Activated CD4-positive, CD25-positive, alpha-beta regulatory T cell treated with anti-CD3 and anti-CD28 coated beads, Interleukin-2, amount 50 U/mL, for 16 hours (primary cell): Measurements from ENCODE around the gene CYSLTR2.

ENCODE experiments used
- DNase-seq: peaks from one replicate; pipeline ENCODE4 v3.0.0-alpha.2; 2020; ENCODE audit warnings: low read depth, low spot score

The CYSLTR2 gene

DNA sequence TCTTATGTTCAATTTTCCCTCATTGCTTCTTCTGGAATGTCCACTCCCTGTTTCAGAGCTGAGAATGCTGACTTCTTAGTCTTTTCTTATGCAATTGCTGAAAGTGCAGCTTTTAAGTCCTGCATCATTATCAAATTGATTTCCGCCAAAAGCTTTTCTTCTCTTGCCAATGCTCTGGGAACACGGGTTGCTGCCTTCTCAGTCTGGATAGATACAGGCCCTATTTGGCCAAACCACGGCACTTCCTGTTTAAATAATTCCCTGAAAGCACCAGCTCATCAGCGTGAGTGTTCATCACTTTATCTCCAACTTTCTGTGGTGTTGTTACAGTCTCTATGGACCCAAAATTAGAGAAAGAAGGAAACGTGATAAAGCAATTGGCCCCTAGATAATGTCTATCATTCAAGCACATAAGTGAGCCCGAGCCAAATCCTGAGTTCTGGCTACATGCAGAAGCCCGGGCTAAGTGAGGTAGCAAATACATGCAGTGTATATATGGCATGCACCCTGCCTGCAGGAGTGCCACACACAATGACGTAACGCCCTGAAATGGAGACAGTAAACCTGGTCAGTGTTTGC, 85.7 kb downstream of the CYSLTR2 start:
- no peak for DNase-seq

DNA sequence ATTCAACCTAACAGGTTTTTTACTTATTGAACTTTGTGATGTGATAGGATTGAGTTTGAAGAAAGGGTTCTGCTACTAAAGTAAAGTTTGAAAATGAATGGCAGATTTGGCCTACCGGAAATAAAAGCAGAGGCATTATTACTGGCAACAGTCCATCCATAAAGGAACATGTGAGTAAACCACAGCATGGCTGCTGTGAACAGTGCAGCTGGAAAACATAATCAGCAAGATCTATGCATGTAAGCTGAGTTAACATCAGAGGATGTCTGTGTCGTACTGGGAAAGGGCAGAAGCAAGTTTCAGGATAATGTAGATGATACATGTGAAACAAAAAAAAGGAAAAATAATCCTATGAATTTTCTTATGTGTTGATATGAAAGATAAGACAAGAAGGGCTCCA, 87.6 kb downstream of the CYSLTR2 start:
- no peak for DNase-seq

DNA sequence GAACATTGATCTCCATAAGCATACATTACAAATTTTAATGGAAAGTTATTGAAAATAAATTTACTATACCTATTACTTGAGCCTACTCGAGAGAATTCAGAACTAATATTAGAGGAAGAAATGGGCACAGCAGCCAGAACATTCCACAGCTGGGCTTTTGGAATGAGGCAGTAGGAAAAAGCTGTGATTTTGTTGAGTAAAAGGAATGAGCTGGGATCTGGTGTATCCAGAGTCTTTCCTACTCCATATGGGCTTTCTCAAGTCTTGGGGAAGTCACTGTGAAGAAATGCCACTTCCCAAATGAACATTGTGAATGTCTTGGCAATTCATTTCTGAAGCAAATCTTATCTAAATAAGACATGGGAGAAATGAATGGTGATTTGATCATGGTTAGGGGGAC, 93.1 kb downstream of the CYSLTR2 start:
- DNase-seq: no peak

DNA sequence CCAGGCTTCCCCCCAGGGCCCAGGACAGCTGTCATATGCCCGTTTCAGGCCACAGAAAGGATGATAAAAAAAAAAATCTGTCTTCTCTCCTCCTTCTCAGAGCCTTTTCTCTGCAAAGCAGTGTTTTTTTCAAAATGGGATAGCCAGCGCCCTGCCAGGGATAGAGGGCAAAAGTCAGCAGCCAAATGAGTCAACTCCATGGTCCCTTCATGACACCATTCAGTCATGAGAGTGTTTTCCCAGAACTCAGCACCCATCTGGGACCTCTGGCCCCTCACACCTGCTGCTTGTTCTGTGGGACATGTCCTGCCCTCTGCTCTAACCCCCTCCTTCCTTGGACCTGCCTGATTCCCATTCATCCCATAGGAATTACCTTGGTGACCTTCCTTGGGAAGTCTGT, 95.0 kb downstream of the CYSLTR2 start:
- no peak for DNase-seq

DNA sequence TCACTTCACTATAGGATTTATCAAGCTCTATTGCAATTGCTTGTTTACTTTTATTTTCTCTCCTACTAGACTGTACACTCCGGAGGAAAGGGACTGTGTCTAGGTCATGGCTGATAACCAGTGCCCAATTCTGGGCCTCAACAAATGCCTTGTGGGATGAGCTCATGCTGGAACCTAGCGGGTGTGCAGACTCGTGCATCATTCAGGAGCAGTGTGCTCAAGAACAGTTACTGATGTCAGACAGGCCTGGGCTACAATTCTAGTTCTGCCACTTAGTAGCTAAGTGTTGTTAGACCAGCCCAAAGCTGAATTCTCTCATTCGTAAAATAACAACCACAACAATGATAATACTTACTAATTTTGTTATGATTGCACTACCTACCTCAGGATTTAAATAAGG, 95.4 kb downstream of the CYSLTR2 start:
- DNase-seq: no peak

DNA sequence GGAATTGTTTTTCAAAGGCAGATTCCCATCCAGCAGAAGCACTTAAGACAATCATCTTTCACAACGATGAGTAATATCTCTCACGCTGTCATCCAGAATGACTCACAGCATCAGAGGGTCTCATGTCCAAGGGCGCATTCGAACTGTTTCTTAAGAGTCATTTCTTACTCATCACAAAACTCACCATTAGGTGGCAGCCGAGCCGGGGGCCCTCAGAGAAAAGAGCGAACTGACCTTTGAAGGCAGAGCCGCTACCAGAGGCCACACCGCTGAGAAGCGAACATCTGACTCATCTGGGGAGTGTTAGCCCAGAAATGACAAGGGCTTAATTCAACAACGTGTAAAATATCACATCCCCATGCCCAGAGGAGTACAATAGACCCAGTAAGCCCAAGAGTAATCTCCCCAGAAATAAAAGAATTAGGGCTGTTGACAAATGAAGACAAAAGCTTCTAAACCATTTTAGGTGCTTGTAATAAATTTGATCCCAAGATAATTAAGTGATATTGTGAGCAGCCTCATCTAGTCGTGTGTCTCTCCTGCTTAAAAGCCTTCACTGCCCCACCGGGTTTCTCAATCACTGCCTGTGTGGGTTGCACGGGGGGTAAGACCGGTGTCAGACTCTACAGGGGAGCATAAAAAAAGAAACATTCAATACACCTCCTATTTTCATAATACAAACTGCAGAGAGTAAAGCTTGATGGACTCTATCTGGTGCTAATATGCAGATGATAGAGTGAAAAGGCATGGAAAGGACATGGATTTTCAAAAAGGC, 96.2 kb downstream of the CYSLTR2 start:
- DNase-seq: peak; percentile 50

DNA sequence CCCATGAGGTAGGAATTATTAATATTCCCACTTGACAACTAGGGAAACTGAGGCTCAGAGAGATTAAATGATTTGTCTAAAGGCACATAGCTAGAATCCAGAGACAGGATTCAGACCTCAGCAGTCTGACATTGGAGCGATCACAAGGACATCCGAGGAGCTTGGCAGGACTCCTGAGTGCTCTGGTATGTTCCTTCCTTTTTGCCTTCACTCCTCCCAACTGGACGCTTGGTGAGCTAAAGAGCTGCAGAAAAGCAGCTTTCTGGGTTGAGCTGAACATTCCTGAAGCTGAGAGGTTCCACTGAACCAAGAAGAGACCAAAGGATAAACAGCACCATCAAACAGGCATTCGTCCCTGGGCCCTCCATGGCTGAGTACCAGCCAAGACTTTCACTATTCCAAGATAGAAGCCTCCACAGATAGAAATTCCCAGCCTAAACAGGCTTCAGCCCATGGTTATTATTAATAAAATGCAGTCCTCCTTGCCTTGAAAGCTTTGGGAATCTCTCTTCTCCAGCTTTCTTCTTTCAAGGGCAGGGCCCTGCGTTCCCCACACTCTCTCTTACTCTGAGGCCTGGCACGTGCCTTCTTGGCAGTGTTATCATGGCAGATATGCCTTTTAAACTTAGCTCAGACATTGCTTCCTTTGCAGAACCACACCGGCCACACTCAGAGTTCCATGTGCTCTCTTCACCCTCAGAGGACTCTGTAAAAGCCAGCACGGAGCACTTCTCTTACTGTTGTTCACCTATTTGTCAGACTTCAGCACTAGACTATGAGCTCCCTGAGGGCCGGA, 97.1 kb downstream of the CYSLTR2 start:
- no peak for DNase-seq

DNA sequence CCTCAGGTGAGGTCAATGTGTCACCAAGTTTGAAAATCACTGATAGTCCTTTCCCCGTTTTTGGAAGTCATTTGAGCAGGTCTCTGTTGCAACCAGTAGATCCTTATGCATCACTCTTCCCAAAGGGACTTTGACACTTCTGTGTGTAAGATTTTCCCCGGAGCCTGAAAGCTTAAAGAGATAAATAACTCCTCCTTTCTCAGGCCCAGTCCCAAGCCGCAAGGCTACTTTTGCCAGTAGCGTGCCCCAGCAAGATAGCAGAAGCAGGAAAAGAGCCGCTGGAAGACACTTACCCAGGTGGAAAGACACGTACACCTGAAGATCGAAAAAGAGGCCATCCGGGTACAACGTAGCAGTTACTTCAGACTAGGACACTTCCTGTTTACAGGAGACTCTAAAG, 106.9 kb downstream of the CYSLTR2 start:
- DNase-seq: no peak
